ENCODE results near the gene EVPL.

The EVPL gene

DNA sequence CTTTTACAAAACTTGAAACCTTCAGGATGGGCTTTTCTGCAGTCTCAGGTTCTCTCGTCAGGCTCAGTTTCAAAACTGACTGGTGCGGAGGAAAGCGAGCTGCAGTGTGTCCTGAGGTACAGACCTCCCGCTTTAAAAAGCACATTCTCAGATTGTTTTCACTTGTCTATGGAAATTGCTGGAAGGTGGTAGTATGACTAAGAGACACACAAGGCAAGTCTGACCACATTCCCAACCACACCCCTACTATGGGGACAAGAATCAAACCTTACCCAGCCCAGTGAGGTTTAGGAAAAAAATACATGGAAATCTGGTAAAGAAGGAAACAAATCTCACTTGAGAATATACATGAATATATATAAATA lies 27.0 kb upstream of the EVPL start:
- Histone ChIP-seq H3K27ac (no peak overlapping the region), H3K36me3 (peaks cover 56 to 98% (median 82%) of the 10 kb centered on the region in 3 donors), H3K4me1 (no peaks in the 10 kb centered on the region), H3K4me3 (no peak overlapping the region), H3K27me3 (no peaks in the 10 kb centered on the region), H3K9me3 (no peaks in the 10 kb centered on the region)
- no peak for DNase-seq
- TF ChIP-seq, protein P1, sequence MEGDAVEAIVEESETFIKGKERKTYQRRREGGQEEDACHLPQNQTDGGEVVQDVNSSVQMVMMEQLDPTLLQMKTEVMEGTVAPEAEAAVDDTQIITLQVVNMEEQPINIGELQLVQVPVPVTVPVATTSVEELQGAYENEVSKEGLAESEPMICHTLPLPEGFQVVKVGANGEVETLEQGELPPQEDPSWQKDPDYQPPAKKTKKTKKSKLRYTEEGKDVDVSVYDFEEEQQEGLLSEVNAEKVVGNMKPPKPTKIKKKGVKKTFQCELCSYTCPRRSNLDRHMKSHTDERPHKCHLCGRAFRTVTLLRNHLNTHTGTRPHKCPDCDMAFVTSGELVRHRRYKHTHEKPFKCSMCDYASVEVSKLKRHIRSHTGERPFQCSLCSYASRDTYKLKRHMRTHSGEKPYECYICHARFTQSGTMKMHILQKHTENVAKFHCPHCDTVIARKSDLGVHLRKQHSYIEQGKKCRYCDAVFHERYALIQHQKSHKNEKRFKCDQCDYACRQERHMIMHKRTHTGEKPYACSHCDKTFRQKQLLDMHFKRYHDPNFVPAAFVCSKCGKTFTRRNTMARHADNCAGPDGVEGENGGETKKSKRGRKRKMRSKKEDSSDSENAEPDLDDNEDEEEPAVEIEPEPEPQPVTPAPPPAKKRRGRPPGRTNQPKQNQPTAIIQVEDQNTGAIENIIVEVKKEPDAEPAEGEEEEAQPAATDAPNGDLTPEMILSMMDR (IDR thresholded peaks at IDR 0.05): no peak
- intact Hi-C loops (cut with DNase I; ENCODE audit: low total_unique reads): no loop called here

DNA sequence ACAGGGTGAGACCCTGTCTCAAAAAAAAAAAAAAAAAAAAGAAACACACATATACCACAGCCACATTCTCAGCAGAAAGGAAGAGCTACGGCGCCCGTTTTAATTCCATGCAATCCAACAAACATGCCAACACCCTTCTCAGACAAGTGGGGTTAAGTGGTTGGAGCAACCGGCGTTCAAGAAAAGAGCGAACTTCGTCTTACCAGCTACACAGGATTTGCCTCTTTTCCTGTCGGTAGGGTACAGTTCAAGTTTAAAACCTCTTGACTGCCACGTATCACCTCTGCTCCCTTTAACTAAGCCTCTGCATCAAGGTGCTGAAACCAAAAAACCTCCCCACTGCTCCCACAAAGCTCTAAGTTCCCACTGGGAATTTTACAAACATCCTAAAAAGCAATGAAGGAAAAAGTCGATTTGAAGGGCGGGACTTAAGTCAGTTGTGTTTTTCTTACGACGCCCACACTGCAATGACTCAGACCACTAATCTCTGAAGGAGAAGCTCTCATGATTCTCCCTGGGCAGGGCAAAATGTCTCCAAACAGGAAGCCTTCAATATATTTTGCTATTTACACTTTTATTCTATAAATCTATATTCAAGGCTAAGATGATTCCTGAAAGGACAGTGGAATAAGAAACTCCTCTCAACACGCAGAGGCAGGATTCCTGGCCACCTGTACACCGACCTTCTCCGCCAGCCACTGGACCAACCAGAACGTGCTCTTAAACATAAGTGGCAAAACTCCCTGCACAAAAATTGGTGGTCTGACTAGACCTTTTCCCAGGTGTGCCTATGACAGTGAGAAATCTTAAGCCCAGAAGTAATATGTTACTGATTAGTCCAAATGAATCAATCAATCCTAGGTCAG lies 26.4 kb upstream of the EVPL start:
- no peaks in the 10 kb centered on the region for H3K4me1 ChIP-seq
- no peaks in the 10 kb centered on the region for H3K27me3 ChIP-seq
- peaks cover 56 to 98% (median 82%) of the 10 kb centered on the region in 3 donors for H3K36me3 ChIP-seq
- DNase-seq: no peak
- TF ChIP-seq, protein P1 (IDR thresholded peaks at IDR 0.05): no peak
- no peak overlapping the region for H3K27ac ChIP-seq
- no peak overlapping the region for H3K4me3 ChIP-seq
- intact Hi-C loops (cut with DNase I; ENCODE audit: low total_unique reads): no loop called here
- H3K9me3 ChIP-seq: no peaks in the 10 kb centered on the region

DNA sequence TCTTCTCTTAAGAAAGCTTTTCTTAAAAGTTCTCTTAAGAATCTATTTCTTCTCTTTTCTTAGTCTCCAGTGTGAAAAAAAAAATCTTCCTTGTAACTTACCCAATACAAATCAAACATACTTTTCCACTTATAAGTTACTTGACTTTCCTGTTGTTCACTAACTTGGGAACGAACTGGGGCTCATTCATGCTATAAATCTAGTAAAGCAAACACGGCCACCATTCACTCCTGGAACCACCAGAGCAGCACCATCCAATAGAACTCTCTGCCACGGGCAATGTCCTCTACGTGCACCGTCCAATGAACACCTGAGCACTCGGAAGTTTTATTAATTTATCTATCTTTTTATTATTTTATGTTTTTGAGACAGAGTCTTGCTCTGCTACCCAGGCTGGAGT lies 24.5 kb upstream of the EVPL start:
- H3K27me3 ChIP-seq: no peaks in the 10 kb centered on the region
- H3K9me3 ChIP-seq: no peaks in the 10 kb centered on the region
- no peak for DNase-seq
- H3K27ac ChIP-seq: no peak overlapping the region
- no peak overlapping the region for H3K4me3 ChIP-seq
- TF ChIP-seq, protein P1 (IDR thresholded peaks at IDR 0.05): no peak
- no peaks in the 10 kb centered on the region for H3K4me1 ChIP-seq
- intact Hi-C loops (cut with DNase I; ENCODE audit: low total_unique reads): no loop called here
- H3K36me3 ChIP-seq: peaks cover 54 to 98% (median 82%) of the 10 kb centered on the region in 3 donors

DNA sequence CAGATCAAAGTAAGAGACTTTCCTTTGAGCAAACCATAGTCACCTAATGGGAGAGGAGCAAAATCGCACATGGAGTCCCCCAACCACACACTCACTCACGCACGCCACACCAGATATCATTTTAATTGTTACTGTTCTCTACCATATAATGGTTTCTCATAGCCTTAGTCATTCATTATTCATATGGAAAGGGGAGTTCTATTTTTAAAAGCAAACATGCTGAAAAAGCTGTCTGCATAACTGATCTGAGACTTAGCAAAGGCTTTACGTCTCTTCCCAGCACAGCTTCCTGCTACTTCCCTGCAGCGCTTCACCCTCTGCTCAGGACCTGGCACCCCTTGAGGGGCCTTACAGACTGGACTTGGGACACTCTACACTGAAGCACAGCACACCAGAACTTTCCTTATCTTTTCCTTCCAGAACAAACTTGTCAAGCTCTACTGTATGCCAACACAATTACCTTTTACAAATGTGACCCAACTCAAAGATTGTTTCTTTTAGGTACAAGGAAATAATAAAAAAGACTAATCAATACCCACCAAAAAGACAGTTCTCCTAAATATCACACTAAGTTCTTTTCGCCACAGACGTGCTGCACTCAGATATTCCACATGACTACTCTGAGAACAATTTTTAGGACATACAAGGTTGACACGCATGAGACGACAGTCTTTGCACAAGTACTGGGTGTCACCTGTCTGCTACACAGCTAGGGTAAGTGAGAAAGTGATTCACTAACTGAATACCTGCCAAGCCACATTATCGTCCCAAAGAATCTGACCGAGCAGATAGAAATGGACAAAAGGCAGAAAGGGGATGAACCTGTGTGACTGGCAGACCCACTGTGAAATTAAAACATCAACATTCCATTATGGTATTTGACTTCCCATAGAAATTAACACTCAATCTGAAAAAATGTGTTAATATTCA lies 23.7 kb upstream of the EVPL start:
- H3K27me3 ChIP-seq: no peaks in the 10 kb centered on the region
- intact Hi-C loops (cut with DNase I; ENCODE audit: low total_unique reads): no loop called here
- DNase-seq: no peak
- TF ChIP-seq, protein P1 (IDR thresholded peaks at IDR 0.05): no peak
- H3K27ac ChIP-seq: no peak overlapping the region
- H3K4me1 ChIP-seq: no peaks in the 10 kb centered on the region
- H3K9me3 ChIP-seq: no peaks in the 10 kb centered on the region
- peaks cover 54 to 98% (median 81%) of the 10 kb centered on the region in 3 donors for H3K36me3 ChIP-seq
- no peak overlapping the region for H3K4me3 ChIP-seq

DNA sequence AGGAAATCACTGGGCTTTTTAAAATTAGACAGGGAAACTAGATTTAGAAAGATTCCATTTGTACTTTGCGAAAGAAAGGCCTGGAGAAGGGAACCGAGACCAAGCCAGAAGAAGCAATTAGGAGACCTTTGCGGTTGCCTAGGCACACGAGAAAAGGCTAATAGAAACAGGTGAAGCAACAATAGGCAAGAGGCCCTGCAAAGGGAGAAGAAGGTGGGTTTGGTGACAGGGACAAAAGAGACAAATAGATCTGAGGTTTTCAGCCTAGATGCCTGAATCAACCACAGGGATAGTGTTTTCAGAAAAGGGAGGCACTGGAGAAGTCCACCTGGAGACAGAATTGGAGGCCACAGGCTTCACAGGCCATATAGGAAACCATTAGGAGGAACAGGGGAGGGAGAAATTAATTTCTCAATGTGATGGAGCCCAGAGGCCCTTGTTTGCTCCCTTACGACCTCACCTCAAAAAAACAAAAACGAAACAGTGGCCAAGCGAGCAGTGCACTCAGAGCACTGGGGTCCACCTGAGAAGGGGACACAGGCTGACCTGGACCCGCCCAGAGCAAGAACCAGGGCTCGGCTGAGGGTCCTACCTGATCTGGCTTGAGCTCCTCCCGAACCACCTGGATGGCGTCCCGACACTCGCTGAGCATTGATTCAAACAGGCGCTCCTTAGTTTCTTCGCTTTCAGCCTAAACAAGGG lies 22.9 kb upstream of the EVPL start:
- H3K27ac ChIP-seq: no peak overlapping the region
- intact Hi-C loops (cut with DNase I; ENCODE audit: low total_unique reads): no loop called here
- no peak overlapping the region for H3K4me3 ChIP-seq
- H3K4me1 ChIP-seq: no peaks in the 10 kb centered on the region
- H3K36me3 ChIP-seq: peaks cover 61 to 100% (median 84%) of the 10 kb centered on the region in 3 donors
- H3K9me3 ChIP-seq: no peaks in the 10 kb centered on the region
- H3K27me3 ChIP-seq: no peaks in the 10 kb centered on the region
- DNase-seq: no peak
- TF ChIP-seq, protein P1 (IDR thresholded peaks at IDR 0.05): no peak
